ENCODE data around the gene CNTFR. TPM values are rescaled to one million over a fixed set of nuclear protein-coding genes. Genes with fewer than 3 reads are reported as not detected.

The CNTFR gene
- total RNA-seq, 4 donors from 2014 or later = 41.9 to 81.5 (median 60.4) TPM

DNA sequence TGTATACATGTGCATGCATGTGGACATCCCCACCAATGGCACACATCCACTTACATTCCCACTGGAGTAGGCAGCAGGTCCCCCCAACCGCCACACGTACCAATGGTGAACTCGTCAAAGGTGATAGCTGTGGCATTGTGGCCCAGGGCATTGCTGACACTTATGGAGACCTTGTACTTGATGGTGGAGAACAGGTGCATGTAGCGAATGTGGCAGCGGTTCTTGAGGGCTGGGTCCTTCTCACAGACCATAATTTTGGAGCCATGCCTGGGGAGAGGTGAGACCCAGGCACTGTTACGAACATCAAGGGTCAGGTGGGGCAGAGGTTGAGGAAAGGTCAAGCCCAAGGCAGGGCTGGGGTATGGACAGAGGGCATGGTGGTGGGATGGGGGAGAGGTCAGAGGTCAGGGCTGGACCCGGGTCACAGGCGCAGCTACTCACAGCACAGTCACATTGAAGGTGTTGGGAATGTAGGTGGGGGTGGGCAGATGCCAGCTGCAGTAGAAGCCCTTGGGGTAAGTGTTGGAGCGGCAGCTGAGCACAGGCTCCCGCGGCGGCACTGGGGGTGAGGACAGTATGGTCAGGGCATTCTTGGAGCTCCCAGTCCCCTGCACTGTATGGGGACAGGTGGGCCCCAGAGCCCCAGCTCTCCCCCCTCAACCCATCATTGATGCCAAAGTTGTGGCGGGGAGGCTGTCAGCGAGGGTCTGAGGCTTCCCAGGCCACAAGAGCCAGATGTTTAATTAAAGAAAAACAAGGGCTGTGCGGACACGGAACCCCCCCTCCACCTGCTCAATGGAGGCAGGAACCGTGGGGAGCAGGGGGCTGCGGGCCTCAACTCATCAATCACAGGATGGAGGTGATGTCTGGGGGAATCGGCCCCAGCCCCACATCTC lies 31.9 kb downstream of the CNTFR start:
- no peak for DNase-seq (ENCODE audit: low spot score)
- TF ChIP-seq, protein P1, sequence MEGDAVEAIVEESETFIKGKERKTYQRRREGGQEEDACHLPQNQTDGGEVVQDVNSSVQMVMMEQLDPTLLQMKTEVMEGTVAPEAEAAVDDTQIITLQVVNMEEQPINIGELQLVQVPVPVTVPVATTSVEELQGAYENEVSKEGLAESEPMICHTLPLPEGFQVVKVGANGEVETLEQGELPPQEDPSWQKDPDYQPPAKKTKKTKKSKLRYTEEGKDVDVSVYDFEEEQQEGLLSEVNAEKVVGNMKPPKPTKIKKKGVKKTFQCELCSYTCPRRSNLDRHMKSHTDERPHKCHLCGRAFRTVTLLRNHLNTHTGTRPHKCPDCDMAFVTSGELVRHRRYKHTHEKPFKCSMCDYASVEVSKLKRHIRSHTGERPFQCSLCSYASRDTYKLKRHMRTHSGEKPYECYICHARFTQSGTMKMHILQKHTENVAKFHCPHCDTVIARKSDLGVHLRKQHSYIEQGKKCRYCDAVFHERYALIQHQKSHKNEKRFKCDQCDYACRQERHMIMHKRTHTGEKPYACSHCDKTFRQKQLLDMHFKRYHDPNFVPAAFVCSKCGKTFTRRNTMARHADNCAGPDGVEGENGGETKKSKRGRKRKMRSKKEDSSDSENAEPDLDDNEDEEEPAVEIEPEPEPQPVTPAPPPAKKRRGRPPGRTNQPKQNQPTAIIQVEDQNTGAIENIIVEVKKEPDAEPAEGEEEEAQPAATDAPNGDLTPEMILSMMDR (IDR thresholded peaks at IDR 0.05) = no peak
- ATAC-seq (ENCODE audit: low FRiP score) = no peak

DNA sequence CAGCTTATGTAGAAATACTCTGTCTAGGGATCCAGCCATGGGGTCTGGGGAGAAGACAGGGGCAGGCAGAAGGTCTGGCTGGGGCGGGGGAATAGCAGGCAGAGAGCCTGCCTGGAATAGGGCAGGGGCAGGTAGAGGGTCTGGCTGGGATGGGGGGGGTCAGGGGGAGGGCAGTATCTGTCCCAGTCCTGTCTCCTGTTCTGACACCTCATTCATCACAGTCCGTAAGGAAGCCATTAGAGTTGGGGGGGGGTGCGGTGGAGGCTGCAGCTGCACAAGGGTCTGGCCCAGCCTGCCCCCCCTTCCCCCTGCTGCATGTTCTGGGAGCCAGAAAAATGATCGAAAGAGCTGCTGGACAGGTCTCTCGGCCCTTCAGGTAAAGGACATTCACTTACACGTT lies 32.6 kb downstream of the CNTFR start:
- TF ChIP-seq, protein P1 (IDR thresholded peaks at IDR 0.05) = no peak
- DNase-seq (ENCODE audit: low spot score) = no peak
- ATAC-seq (ENCODE audit: low FRiP score) = no peak

DNA sequence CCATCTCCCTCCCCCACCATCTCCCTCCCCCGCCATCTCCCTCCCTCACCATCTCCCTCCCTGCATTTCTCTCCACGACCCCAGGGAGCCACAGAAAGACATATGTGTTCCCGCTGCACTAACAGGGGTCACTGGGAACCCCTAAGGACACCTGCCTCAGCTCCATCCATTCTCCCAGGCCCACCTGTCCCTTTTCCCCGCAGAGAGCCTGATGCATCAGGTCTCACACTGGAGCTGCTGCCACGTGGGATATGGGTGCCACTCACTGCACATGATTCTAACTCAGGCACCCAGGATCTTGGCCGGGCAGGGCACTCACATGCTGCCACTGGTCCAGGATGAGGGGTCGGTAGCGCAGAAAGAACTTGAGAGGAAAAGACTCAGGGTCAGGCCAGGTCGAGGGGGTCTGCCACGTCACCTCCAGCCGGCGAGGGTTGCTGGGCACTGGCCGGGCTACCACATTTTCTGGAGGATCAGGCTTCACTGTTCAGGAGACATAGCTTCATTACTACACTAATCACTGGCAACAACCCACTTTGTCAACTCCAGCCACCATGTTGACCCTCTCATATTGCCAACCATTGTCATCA lies 33.5 kb downstream of the CNTFR start:
- TF ChIP-seq, protein P1 (IDR thresholded peaks at IDR 0.05) = no peak

DNA sequence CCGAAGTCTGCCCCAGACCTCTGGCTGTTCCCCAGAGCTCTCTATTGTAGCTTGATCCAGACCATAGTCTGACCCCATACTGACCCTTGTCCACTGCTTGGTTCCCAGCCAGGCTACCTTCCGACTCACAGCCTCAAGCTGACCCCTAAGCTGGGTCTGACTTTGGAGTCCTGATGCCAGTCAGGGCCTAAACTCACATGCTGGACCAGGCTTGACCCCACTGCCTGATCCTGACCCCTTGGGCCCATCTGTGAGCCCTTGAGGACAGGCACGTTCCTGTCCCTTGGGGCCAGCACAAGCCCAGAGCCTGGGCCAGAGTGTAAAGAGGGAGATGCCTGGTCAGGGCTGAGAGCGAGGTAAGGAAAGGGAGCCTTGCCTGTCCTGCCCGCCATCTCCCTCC lies 34.0 kb downstream of the CNTFR start:
- ATAC-seq (ENCODE audit: low FRiP score) (no peak), DNase-seq (ENCODE audit: low spot score) (no peak)
- TF ChIP-seq, protein P1 (IDR thresholded peaks at IDR 0.05) = no peak

More for the DNA sequence above, 33.5 kb downstream of the CNTFR start:
- ATAC-seq (ENCODE audit: low FRiP score) = no peak
- no peak for DNase-seq (ENCODE audit: low spot score)

DNA sequence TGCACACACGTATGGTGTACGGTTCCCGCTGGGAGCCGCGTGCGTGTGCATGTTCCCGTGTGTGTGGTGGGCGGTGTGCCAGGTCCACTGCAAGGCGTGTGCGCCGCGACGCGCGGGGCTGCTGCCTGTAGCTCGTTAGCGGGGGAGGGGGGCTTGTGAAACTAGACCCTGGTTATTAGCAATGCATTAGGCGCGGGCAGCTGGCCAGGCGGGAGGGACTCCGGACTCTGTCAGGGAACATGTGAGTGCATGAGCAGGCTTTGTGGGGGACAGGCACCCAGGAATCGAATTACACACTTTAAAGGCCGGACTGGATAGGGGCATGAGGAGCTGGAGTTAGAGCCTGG lies 34.5 kb downstream of the CNTFR start:
- ATAC-seq (ENCODE audit: low FRiP score) = no peak
- no peak for DNase-seq (ENCODE audit: low spot score)

DNA sequence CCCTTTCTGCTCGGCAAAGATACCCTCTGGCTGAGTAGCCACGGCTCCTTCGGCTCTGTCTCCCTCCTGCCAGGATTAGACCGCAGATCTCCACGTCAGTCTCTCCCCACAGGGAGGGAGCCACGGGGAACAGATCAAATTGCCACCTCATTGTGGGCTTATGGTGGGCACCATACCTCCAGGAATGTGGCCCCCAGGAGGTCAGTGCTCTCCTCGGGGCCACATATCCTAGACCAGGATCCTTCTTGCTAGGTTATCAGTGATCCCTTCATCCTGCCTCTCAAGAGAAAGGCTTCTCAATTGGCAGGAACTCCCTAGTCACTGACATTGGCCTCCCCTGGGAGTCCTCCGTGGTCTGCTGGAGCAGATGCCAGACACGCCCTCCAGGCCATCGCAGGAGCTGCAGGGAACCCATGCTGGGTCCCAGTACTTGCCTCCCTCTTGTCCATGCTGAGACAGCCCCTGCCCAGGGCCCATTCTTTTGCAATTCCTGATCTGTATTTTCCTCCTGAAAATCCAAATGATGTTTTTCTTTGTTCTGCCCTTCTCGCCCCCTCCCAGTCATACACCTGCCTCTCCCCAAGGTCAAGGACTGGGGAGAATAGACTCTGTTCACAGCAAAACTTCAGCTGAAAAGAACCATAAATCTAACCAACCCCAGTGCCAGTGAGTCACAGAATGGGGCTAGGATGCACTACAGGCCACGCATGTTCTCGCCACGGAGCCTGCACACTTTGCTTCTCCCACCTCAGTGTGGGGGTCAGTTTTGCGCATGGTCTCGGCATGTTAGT lies 35.1 kb downstream of the CNTFR start:
- no peak for ATAC-seq (ENCODE audit: low FRiP score)
- DNase-seq (ENCODE audit: low spot score) = no peak
- TF ChIP-seq, protein P1 (IDR thresholded peaks at IDR 0.05) = no peak

More for the DNA sequence above, 34.5 kb downstream of the CNTFR start:
- TF ChIP-seq, protein P1 (IDR thresholded peaks at IDR 0.05) = no peak
